ENCODE results near the gene RRP15.
"Not testable (repeated sequence)": the region's sequence is repeated elsewhere in the genome, so short reads cannot be mapped to it uniquely, and the experiment has no call there.

Gene RRP15

GRCh38 chr1:218304281-218305039 is 19.4 kb downstream of the RRP15 start:
- TF ChIP-seq POLR2A (IDR thresholded peaks at IDR 0.05; ENCODE audit: low read length) (peak; percentile 30), GATA1 (IDR thresholded peaks at IDR 0.05; ENCODE audit: low read depth, low read length) (no peak)
- peak; percentile 93 to 95 for DNase-seq

GRCh38 chr1:218305472-218306064 is 20.5 kb downstream of the RRP15 start:
- TF ChIP-seq GATA1 (IDR thresholded peaks at IDR 0.05; ENCODE audit: low read depth, low read length) (no peak), POLR2A (IDR thresholded peaks at IDR 0.05; ENCODE audit: low read length) (no peak)
- DNase-seq, result peak; percentile 9 to 41

GRCh38 chr1:218312509-218312908 is 27.4 kb downstream of the RRP15 start:
- TF ChIP-seq GATA1 (IDR thresholded peaks at IDR 0.05; ENCODE audit: low read depth, low read length) (no peak), POLR2A (IDR thresholded peaks at IDR 0.05; ENCODE audit: low read length) (no peak)
- no peak for DNase-seq

GRCh38 chr1:218314316-218314715 is 29.2 kb downstream of the RRP15 start:
- no peak for DNase-seq
- TF ChIP-seq GATA1 (IDR thresholded peaks at IDR 0.05; ENCODE audit: low read depth, low read length), result no peak
- no peak for TF ChIP-seq POLR2A (IDR thresholded peaks at IDR 0.05; ENCODE audit: low read length)

GRCh38 chr1:218315638-218316037 is 30.5 kb downstream of the RRP15 start:
- no peak for TF ChIP-seq POLR2A (IDR thresholded peaks at IDR 0.05; ENCODE audit: low read length)
- TF ChIP-seq GATA1 (IDR thresholded peaks at IDR 0.05; ENCODE audit: low read depth, low read length), result no peak
- DNase-seq, result no peak

- TF ChIP-seq POLR2A (IDR thresholded peaks at IDR 0.05; ENCODE audit: low read length) (no peak), GATA1 (IDR thresholded peaks at IDR 0.05; ENCODE audit: low read depth, low read length) (no peak)
- peak; percentile 39 to 53 for DNase-seq
Observed at GRCh38 chr1:218317061-218317460, 32.0 kb downstream of the RRP15 start.

- DNase-seq, result not testable (repeated sequence)
Observed at GRCh38 chr1:218320182-218320581, 35.1 kb downstream of the RRP15 start.

- TF ChIP-seq GATA1 (IDR thresholded peaks at IDR 0.05; ENCODE audit: low read depth, low read length) (no peak), POLR2A (IDR thresholded peaks at IDR 0.05; ENCODE audit: low read length) (no peak)
- no peak for DNase-seq
Observed at GRCh38 chr1:218322762-218323161, 37.7 kb downstream of the RRP15 start.

- TF ChIP-seq GATA1 (IDR thresholded peaks at IDR 0.05; ENCODE audit: low read depth, low read length), result no peak
- TF ChIP-seq POLR2A (IDR thresholded peaks at IDR 0.05; ENCODE audit: low read length), result no peak
- no peak for DNase-seq
Observed at GRCh38 chr1:218323568-218324225, 38.6 kb downstream of the RRP15 start.

GRCh38 chr1:218324226-218324580 is 39.1 kb downstream of the RRP15 start:
- no peak for DNase-seq
- TF ChIP-seq GATA1 (IDR thresholded peaks at IDR 0.05; ENCODE audit: low read depth, low read length) (no peak), POLR2A (IDR thresholded peaks at IDR 0.05; ENCODE audit: low read length) (no peak)

- DNase-seq, result no peak
- TF ChIP-seq POLR2A (IDR thresholded peaks at IDR 0.05; ENCODE audit: low read length) (no peak), GATA1 (IDR thresholded peaks at IDR 0.05; ENCODE audit: low read depth, low read length) (no peak)
Observed at GRCh38 chr1:218328769-218329168, 43.7 kb downstream of the RRP15 start.

- DNase-seq, result peak; percentile 43 to 68
- TF ChIP-seq POLR2A (IDR thresholded peaks at IDR 0.05; ENCODE audit: low read length), result no peak
- no peak for TF ChIP-seq GATA1 (IDR thresholded peaks at IDR 0.05; ENCODE audit: low read depth, low read length)
Observed at GRCh38 chr1:218330043-218330623, 45.0 kb downstream of the RRP15 start.

GRCh38 chr1:218332416-218332815 is 47.3 kb downstream of the RRP15 start:
- DNase-seq, result no peak
- TF ChIP-seq POLR2A (IDR thresholded peaks at IDR 0.05; ENCODE audit: low read length), result no peak
- no peak for TF ChIP-seq GATA1 (IDR thresholded peaks at IDR 0.05; ENCODE audit: low read depth, low read length)

- no peak for TF ChIP-seq POLR2A (IDR thresholded peaks at IDR 0.05; ENCODE audit: low read length)
- TF ChIP-seq GATA1 (IDR thresholded peaks at IDR 0.05; ENCODE audit: low read depth, low read length), result no peak
- DNase-seq, result no peak
Observed at GRCh38 chr1:218336328-218336727, 51.2 kb downstream of the RRP15 start.
